HepG2 (cell line): ENCODE measurements around the gene AFG1L.

Experiments
- AKNA ChIP-seq: sonication (generic); formaldehyde crosslinking; IDR thresholded peaks from 2 replicates; pipeline ENCODE4 v1.4.0; 2020; ENCODE audit warnings: missing genetic modification reagents, borderline replicate concordance
- CEBPB ChIP-seq: IDR thresholded peaks from 2 replicates; pipeline ENCODE4 v1.6.1; 2011; ENCODE audit warnings: low read depth, low read length, improper control_type of control experiment, borderline replicate concordance
- KDM1A ChIP-seq: IDR thresholded peaks from 2 replicates; pipeline ENCODE4 v1.6.1; 2016; ENCODE audit warnings: missing compliant biosample characterization
- PTBP1 ChIP-seq: fragments of 200-400 bp; formaldehyde crosslinking; IDR thresholded peaks from 2 replicates; pipeline ENCODE4 v1.6.1; 2018; ENCODE audit warnings: low read length, low read depth; ENCODE audit not compliant: poor library complexity, severe bottlenecking
- TBX3 ChIP-seq: fragments of 450-650 bp; IDR thresholded peaks from 2 replicates; pipeline ENCODE4 v1.6.1; 2017; ENCODE audit warnings: antibody characterized with exemption, mild to moderate bottlenecking, inconsistent platforms, borderline replicate concordance
- TFE3 ChIP-seq: IDR thresholded peaks from 2 replicates; pipeline ENCODE4 v1.6.1; 2016
- USF2 ChIP-seq, 2 experiments: sonication (generic) in 1 of 2; formaldehyde crosslinking in 1 of 2; IDR thresholded peaks; 2 replicates each; pipeline versions ENCODE4 v1.5.1 to v1.6.1; 2011 to 2020; ENCODE audit warnings: borderline replicate concordance in 1 of 2, low read depth in 1 of 2, low read length in 1 of 2, mild to moderate bottlenecking in 1 of 2, missing genetic modification reagents in 1 of 2, moderate library complexity in 1 of 2
- ZBTB25 ChIP-seq: IDR thresholded peaks from 2 replicates; pipeline ENCODE4 v1.6.1; 2018; ENCODE audit warnings: missing genetic modification reagents
- ZNF788 ChIP-seq: sonication (generic); formaldehyde crosslinking; IDR thresholded peaks from 2 replicates; pipeline ENCODE4 v1.5.0; 2020; ENCODE audit warnings: mild to moderate bottlenecking, missing genetic modification reagents, borderline replicate concordance

- TF ChIP-seq KDM1A (CRISPR knock-in tag) (no peak), PTBP1 (no peak), USF2 (IDR thresholded peaks at IDR 0.05; ENCODE audit: low read depth, low read length) (no peak), USF2 (CRISPR knock-in tag; IDR thresholded peaks at IDR 0.05; ENCODE audit: borderline replicate concordance) (no peak), TBX3 (no peak), TFE3 (no peak), ZBTB25 (CRISPR knock-in tag) (no peak), AKNA (CRISPR knock-in tag) (no peak), CEBPB (no peak), ZNF788 (CRISPR knock-in tag) (no peak)
Measured at GRCh38 chr6:108419934-108420609, 125.2 kb downstream of the AFG1L start.
